Progenitor cell of endocrine pancreas (in vitro differentiated cells): ENCODE measurements around the gene PSMB11. TPM values are rescaled to one million over a fixed set of nuclear protein-coding genes. Genes with fewer than 3 reads are reported as not detected.

Experiments used
- DNase-seq: peaks from one replicate; pipeline ENCODE4 v3.0.0; 2021; ENCODE audit warnings: low spot score; ENCODE audit not compliant: unreplicated experiment
- H3K27ac Mint-ChIP-seq: 2 replicates; pipeline ENCODE4 v1.8.0; 2021; ENCODE audit warnings: mild to moderate bottlenecking, moderate library complexity, mixed read lengths
- H3K27me3 Mint-ChIP-seq: 2 replicates; pipeline ENCODE4 v1.8.0; 2021; ENCODE audit warnings: mixed read lengths
- H3K36me3 Mint-ChIP-seq: 2 replicates; pipeline ENCODE4 v1.8.0; 2022; ENCODE audit warnings: mixed read lengths; ENCODE audit not compliant: insufficient read depth
- H3K4me1 Mint-ChIP-seq: 2 replicates; pipeline ENCODE4 v1.8.0; 2021; ENCODE audit warnings: low read depth, mixed read lengths
- H3K4me3 Mint-ChIP-seq: 2 replicates; pipeline ENCODE4 v1.8.0; 2021; ENCODE audit warnings: low read depth, mild to moderate bottlenecking, moderate library complexity, mixed read lengths
- H3K9me3 Mint-ChIP-seq: 2 replicates; pipeline ENCODE4 v1.8.0; 2021; ENCODE audit warnings: low read depth, mixed read lengths
- total RNA-seq: library from RNA; stranded (reverse); gene quantifications from 2 replicates; pipeline ENCODE4 v1.2.1, GENCODE V29; 2021
- TF ChIP-seq, protein P1 (sequence below): fragments of 200-600 bp; sonication (generic); IDR thresholded peaks from one replicate; pipeline ENCODE4 v1.5.0; 2021; ENCODE audit warnings: antibody characterized with exemption, mild to moderate bottlenecking; ENCODE audit not compliant: unreplicated experiment

Gene PSMB11
- total RNA-seq, 1 donor from 2014 or later = not detected

GRCh38 chr14:23020143-23021128 lies 21.6 kb upstream of the PSMB11 start:
- peaks cover 20% of the 10 kb centered on the region for H3K4me1 Mint-ChIP-seq
- H3K36me3 Mint-ChIP-seq = peaks cover 7% of the 10 kb centered on the region
- no peak overlapping the region for H3K27ac Mint-ChIP-seq
- no peaks in the 10 kb centered on the region for H3K9me3 Mint-ChIP-seq
- no peak overlapping the region for H3K4me3 Mint-ChIP-seq
- TF ChIP-seq, protein P1, sequence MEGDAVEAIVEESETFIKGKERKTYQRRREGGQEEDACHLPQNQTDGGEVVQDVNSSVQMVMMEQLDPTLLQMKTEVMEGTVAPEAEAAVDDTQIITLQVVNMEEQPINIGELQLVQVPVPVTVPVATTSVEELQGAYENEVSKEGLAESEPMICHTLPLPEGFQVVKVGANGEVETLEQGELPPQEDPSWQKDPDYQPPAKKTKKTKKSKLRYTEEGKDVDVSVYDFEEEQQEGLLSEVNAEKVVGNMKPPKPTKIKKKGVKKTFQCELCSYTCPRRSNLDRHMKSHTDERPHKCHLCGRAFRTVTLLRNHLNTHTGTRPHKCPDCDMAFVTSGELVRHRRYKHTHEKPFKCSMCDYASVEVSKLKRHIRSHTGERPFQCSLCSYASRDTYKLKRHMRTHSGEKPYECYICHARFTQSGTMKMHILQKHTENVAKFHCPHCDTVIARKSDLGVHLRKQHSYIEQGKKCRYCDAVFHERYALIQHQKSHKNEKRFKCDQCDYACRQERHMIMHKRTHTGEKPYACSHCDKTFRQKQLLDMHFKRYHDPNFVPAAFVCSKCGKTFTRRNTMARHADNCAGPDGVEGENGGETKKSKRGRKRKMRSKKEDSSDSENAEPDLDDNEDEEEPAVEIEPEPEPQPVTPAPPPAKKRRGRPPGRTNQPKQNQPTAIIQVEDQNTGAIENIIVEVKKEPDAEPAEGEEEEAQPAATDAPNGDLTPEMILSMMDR = no peak
- no peaks in the 10 kb centered on the region for H3K27me3 Mint-ChIP-seq
- DNase-seq = no peak

DNA sequence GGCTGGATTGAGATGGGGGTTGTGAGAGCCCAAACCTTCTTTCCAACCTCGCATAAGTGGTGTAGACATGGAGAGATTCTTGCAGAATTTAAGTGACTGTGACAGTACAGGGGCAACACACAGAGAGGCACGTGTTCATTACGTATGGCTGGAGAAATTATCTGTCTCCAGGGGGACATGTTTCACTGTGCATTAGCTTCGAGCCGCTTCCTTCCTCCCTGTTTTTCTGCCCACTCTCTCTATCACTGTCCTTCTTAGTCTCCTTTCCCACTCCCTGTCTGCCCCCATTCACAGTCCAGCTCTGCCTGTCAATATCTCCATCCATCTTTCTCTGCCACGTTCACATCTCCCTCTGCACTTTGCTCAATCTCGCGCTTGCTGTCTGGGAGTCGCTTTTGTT lies 20.6 kb upstream of the PSMB11 start:
- no peak for DNase-seq
- Mint-ChIP-seq H3K36me3 (peaks cover 14% of the 10 kb centered on the region), H3K4me1 (peaks cover 25% of the 10 kb centered on the region), H3K27ac (no peak overlapping the region), H3K27me3 (no peaks in the 10 kb centered on the region), H3K9me3 (no peaks in the 10 kb centered on the region), H3K4me3 (no peak overlapping the region)
- TF ChIP-seq, protein P1 = no peak

GRCh38 chr14:23021889-23022442 lies 20.0 kb upstream of the PSMB11 start:
- Mint-ChIP-seq H3K4me3 (no peak overlapping the region), H3K27ac (no peak overlapping the region), H3K27me3 (no peaks in the 10 kb centered on the region), H3K9me3 (no peaks in the 10 kb centered on the region), H3K36me3 (peaks cover 14% of the 10 kb centered on the region), H3K4me1 (peaks cover 25% of the 10 kb centered on the region)
- no peak for DNase-seq
- TF ChIP-seq, protein P1 = no peak

- H3K4me1 Mint-ChIP-seq = peaks cover 25% of the 10 kb centered on the region
- no peak overlapping the region for H3K27ac Mint-ChIP-seq
- H3K4me3 Mint-ChIP-seq = no peak overlapping the region
- TF ChIP-seq, protein P1 = no peak
- peaks cover 18% of the 10 kb centered on the region for H3K36me3 Mint-ChIP-seq
- H3K27me3 Mint-ChIP-seq = no peaks in the 10 kb centered on the region
- no peak for DNase-seq
- no peaks in the 10 kb centered on the region for H3K9me3 Mint-ChIP-seq
These were observed 18.8 kb upstream of the PSMB11 start for GRCh38 chr14:23023022-23023794.

DNA sequence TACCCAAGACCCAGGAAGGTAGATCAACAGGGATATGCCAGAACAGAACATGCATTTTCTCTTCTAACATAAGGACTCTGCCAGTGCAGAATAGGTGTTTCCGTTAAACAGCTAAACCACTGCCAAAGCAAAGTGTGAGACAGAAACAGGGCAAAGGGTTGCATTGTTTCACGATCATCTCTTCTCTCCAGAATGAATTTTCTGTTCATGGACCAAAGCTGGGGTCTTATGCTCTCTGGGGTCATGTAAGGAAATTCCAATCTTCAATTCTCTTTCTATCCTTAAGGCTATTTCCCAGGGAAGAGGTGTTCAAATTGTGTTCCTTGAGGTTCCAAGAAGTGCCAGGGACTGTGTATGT lies 18.2 kb upstream of the PSMB11 start:
- peaks cover 19% of the 10 kb centered on the region for H3K36me3 Mint-ChIP-seq
- no peak overlapping the region for H3K4me3 Mint-ChIP-seq
- H3K4me1 Mint-ChIP-seq = peaks cover 25% of the 10 kb centered on the region
- H3K27me3 Mint-ChIP-seq = no peaks in the 10 kb centered on the region
- peak overlapping the region; percentile 39 for H3K27ac Mint-ChIP-seq
- H3K9me3 Mint-ChIP-seq = no peaks in the 10 kb centered on the region
- TF ChIP-seq, protein P1 = no peak
- no peak for DNase-seq
